PC-9 (cell line): Measurements from ENCODE around the gene ALDH3B2. TPM values are rescaled to one million over a fixed set of nuclear protein-coding genes. Genes with fewer than 3 reads are reported as not detected.

Source experiments
- BruUV-seq: library from RNA; stranded (reverse); fragments of 400-500 nt; replicated peaks from 2 replicates; lab custom pipeline; 2021; lab: Mats Ljungman, UMichigan
- CTCF ChIA-PET: fragments of 300-600 bp; sonication (Branson Sonifier 250); formaldehyde crosslinking; loops from one replicate; lab custom pipeline; 2022; ENCODE audit warnings: antibody characterized with exemption; lab: Charles Lee
- POLR2A ChIA-PET: fragments of 300-600 bp; sonication (Branson Sonifier 250); formaldehyde crosslinking; loops from one replicate; lab custom pipeline; 2022; ENCODE audit warnings: antibody characterized with exemption; ENCODE audit not compliant: unreplicated experiment; lab: Charles Lee
- DNase-seq, 2 experiments: peaks; one replicate each; pipeline versions ENCODE4 v3.0.0 to v3.0.0-alpha.2; 2015 to 2022; ENCODE audit warnings: mixed read lengths in 1 of 2
- H2AFZ ChIP-seq: fragments of 200-600 bp; sonication (generic); 2 replicates; pipeline ENCODE4 v1.8.1; 2017; ENCODE audit warnings: antibody characterized with exemption
- H3F3A ChIP-seq: fragments of 200-600 bp; sonication (generic); 2 replicates; pipeline ENCODE4 v1.8.1; 2017; ENCODE audit warnings: antibody characterized with exemption, mild to moderate bottlenecking, low read depth; ENCODE audit not compliant: insufficient read depth
- H3K27ac ChIP-seq: fragments of 200-600 bp; sonication (generic); 2 replicates; pipeline ENCODE4 v1.6.1; 2016; ENCODE audit warnings: mixed run types
- H3K27me3 ChIP-seq: fragments of 200-600 bp; sonication (generic); 2 replicates; pipeline ENCODE4 v1.6.1; 2016; ENCODE audit warnings: low read depth, mixed run types; ENCODE audit not compliant: insufficient read depth
- H3K36me3 ChIP-seq: fragments of 200-600 bp; sonication (generic); 2 replicates; pipeline ENCODE4 v1.6.1; 2016; ENCODE audit warnings: low read depth, mixed run types
- H3K4me1 ChIP-seq: fragments of 200-600 bp; sonication (generic); replicated peaks from 2 replicates; pipeline ENCODE4 v1.6.1; 2016; ENCODE audit warnings: mixed run types; ENCODE audit not compliant: insufficient read depth
- H3K4me2 ChIP-seq: fragments of 200-600 bp; sonication (generic); 2 replicates; pipeline ENCODE4 v1.6.1; 2017; ENCODE audit warnings: mixed run types
- H3K4me3 ChIP-seq: fragments of 200-600 bp; sonication (generic); 2 replicates; pipeline ENCODE4 v1.6.1; 2016; ENCODE audit warnings: mixed run types
- H3K79me2 ChIP-seq: fragments of 200-600 bp; sonication (generic); 2 replicates; pipeline ENCODE4 v1.6.1; 2017; ENCODE audit warnings: low read depth, mixed run types
- H3K9me2 ChIP-seq: fragments of 200-600 bp; sonication (generic); 2 replicates; pipeline ENCODE4 v1.8.1; 2017; ENCODE audit warnings: mild to moderate bottlenecking; ENCODE audit not compliant: insufficient read depth
- H3K9me3 ChIP-seq: fragments of 200-600 bp; sonication (generic); 2 replicates; pipeline ENCODE4 v1.8.1; 2016; ENCODE audit warnings: low read depth; ENCODE audit not compliant: insufficient read depth
- H4K20me1 ChIP-seq: fragments of 200-600 bp; sonication (generic); 2 replicates; pipeline ENCODE4 v1.8.1; 2017; ENCODE audit not compliant: insufficient read depth
- EZH2 ChIP-seq: fragments of 200-600 bp; sonication (generic); IDR thresholded peaks from 2 replicates; pipeline ENCODE4 v1.8.0; 2017; ENCODE audit warnings: antibody characterized with exemption, low read depth
- intact Hi-C: fragments of 100-400 bp; cut with micrococcal nuclease; formaldehyde crosslinking; loops from one replicate; pipeline ENCODE4 v1.10.0; 2022; ENCODE audit not compliant: unreplicated experiment
- total RNA-seq: library from RNA; stranded (reverse); gene quantifications from 2 replicates; pipeline ENCODE4 v1.2.3, GENCODE V29; 2021
- TF ChIP-seq, protein P1 (sequence below): fragments of 200-600 bp; sonication (generic); conservative IDR thresholded peaks from 2 replicates; pipeline ENCODE4 v1.6.1; 2017; ENCODE audit warnings: mixed run types, antibody characterized with exemption, mild to moderate bottlenecking, moderate library complexity

Gene ALDH3B2
- total RNA-seq, 1 experiment from 2014 or later = 9.8 TPM

DNA sequence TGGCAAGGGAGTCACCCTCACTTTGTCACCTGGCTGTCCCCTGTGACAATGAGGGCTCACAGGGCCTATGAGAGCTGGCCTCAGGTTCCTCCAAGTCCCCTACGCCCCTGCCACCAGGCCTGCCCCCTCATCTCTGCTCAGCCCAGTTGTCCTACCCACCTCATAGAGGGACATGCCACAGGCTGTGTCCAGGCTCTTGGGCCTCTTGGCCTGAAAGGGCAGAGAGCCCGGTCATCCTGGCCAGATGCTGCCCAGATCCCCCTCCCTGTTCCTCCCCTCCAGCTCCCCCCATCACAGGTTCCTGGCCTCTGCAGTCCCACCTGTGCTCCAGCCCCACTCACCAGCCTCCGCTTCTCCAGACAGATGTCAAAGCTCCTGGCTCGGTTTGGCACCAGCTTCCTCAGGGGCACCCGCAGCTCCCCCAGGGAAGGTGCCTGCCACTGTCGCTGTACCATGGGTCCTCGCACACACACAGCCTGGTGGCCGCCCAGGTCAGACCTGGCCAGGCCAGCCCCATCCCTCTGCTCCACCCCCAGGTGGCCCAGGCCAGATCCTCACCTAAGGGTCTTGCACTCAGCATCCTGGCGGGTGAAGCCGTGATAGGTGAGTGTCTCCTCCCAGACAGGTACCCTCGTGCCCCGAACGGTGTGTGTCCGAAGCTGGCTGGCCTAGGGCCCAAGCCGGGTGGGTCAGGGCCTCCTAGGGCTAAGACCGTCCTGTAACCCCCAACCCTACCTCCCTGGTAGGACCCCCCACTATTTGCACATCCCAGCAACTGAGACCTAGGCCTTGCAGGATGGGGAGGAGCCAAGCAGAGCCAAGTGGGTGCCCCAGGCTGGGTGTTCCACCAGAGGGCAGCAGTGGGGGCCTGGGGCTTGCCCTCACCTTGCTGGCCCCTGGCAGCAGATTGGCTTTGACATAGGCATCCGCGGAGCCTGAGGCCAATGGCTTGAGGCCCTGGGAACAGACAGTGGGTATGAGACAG is 59.4 kb downstream of the ALDH3B2 start:
- BruUV-seq = no TSS peak
- TF ChIP-seq, protein P1, sequence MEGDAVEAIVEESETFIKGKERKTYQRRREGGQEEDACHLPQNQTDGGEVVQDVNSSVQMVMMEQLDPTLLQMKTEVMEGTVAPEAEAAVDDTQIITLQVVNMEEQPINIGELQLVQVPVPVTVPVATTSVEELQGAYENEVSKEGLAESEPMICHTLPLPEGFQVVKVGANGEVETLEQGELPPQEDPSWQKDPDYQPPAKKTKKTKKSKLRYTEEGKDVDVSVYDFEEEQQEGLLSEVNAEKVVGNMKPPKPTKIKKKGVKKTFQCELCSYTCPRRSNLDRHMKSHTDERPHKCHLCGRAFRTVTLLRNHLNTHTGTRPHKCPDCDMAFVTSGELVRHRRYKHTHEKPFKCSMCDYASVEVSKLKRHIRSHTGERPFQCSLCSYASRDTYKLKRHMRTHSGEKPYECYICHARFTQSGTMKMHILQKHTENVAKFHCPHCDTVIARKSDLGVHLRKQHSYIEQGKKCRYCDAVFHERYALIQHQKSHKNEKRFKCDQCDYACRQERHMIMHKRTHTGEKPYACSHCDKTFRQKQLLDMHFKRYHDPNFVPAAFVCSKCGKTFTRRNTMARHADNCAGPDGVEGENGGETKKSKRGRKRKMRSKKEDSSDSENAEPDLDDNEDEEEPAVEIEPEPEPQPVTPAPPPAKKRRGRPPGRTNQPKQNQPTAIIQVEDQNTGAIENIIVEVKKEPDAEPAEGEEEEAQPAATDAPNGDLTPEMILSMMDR = peak; percentile 72
- TF ChIP-seq EZH2 = no peak
- Histone ChIP-seq H3K36me3 (no peaks in the 10 kb centered on the region), H3K9me3 (no peaks in the 10 kb centered on the region), H3K27ac (no peak overlapping the region), H3K27me3 (no peaks in the 10 kb centered on the region), H3K4me2 (no peak overlapping the region), H3F3A (peaks cover 5% of the 10 kb centered on the region; the same call in 1 of the 2 replicates), H3K4me3 (no peak overlapping the region), H2AFZ (no peak overlapping the region), H4K20me1 (no peaks in the 10 kb centered on the region), H3K4me1 (no peaks in the 10 kb centered on the region), H3K9me2 (no peaks in the 10 kb centered on the region), H3K79me2 (no peaks in the 10 kb centered on the region)
- ChIA-PET CTCF (interaction anchor here (1.1 kb wide), 1 partner anchor 11 kb away, joined by 3 read pairs; no protein-coding TSS in a partner anchor), POLR2A (interaction anchor here (0.6 to 0.8 kb wide), 3 partner anchors 15 to 1044 kb away, joined by 3 to 4 read pairs (median 3); partner anchors contain the start of gene NUDT8)
- DNase-seq = peak; percentile 46 to 62
- intact Hi-C loops = no loop called here

DNA sequence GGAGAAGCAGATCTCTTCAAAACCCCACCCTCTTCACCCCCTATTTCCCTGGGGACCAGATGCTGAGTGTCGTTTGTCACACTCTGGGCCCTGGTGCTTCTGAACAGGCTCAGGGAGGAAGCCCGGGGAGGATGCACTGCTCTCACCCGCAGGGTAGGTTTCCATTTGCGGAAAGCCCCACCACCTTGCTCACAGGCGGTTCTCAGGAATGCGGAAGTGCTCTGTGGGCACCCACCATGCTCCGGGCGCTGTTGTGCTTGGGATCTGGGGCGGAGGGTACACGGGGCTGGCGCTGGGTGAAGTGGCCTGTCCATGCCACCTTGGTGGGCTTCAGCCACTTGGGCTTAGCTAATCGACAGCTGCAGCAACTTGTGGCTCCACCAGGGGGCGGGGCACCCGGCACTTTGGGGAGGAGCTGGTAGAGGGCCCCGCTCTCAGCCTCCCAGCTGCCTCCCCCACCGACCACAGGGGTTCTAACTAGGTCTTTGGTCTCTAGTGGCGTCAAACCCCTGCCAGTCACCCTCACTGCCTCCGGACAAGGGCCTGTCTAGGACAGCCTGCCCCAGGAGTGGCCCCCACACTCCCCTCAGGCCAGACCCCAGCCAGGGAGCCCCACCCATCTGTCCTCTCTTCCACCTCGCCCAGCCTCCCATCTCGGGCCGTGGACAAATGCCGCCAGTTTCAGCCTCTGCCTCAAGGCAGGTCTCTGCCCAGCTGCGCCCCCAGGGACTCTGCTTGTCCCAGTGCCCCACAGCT is 60.3 kb downstream of the ALDH3B2 start:
- Histone ChIP-seq H3K4me2 (no peak overlapping the region), H3K27me3 (no peaks in the 10 kb centered on the region), H3F3A (peaks cover 13% of the 10 kb centered on the region; the same call in 1 of the 2 replicates), H3K9me2 (no peaks in the 10 kb centered on the region), H3K9me3 (no peaks in the 10 kb centered on the region), H3K36me3 (0 out of 2 replicates have a peak, but pooled peaks cover 6% of the 10 kb centered on the region), H4K20me1 (no peaks in the 10 kb centered on the region), H2AFZ (no peak overlapping the region), H3K79me2 (no peaks in the 10 kb centered on the region), H3K4me3 (no peak overlapping the region), H3K4me1 (no peaks in the 10 kb centered on the region), H3K27ac (no peak overlapping the region)
- DNase-seq = peak; percentile 42 to 83
- TF ChIP-seq EZH2 = no peak
- TF ChIP-seq, protein P1 = peak; percentile 83
- ChIA-PET CTCF (interaction anchor here (0.6 to 1.1 kb wide), 3 partner anchors 9 to 140 kb away, joined by 3 to 9 read pairs (median 3); no protein-coding TSS in a partner anchor), POLR2A (interaction anchor here (0.6 to 0.8 kb wide), 3 partner anchors 16 to 1045 kb away, joined by 3 to 7 read pairs (median 4); partner anchors contain the start of gene NUDT8)
- BruUV-seq = TSS peak; percentile 37
- intact Hi-C loops = no loop called here
